Measurements from ENCODE around the gene THEM5. TPM values are rescaled to one million over a fixed set of nuclear protein-coding genes. Genes with fewer than 3 reads are reported as not detected.
"Not testable (repeated sequence)": the region's sequence is repeated elsewhere in the genome, so short reads cannot be mapped to it uniquely, and the experiment has no call there.

THEM5 gene
- polyA plus RNA-seq, 4 donors, result 0.32 TPM; not detected in 3

DNA sequence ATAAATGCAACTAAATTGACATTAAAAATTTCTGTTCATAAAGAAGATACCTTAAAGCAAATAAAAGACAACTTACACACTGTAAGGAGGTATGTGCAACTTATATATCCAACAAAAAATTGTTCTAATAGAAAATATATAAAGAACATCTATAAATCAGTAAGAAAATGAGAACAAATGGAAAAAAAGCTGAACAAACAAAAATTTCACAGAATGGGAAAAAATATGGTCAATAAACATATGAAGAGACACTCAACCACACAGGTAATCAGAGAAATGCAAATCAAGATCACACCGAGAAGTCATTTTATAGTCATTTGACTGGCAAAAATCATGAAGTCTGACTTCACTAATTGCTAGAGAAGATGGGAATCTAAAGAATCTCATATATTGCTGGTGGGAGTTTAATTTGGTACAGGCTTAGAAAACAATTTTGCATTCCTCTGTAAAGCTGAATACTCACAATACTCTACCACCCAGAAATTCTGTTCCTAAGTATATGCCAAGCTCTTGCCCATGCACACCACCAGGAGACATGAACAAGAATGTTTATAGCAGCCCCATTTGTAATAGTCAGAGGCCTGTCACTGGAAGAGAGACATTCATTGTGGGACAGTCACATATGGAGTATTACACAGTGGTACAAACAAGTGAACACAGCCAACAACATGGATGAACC is 22.0 kb upstream of the THEM5 start:
- H3K4me1 ChIP-seq (ENCODE audit: control insufficient read depth in 3 of 3, insufficient read depth in 2 of 3, low read depth in 1 of 3, low read length in 2 of 3), result no peaks in the 10 kb centered on the region
- 89 to 97% (median 92%) methylated on average over 1 of the region's 1 CpG for WGBS, 3 donors
- no peaks in the 10 kb centered on the region for H3K9me3 ChIP-seq (ENCODE audit: control insufficient read depth in 2 of 2, insufficient read depth in 1 of 2, low read depth in 1 of 2, low read length in 1 of 2)
- FAIRE-seq (no peak), DNase-seq (no peak)
- H3K27me3 ChIP-seq (ENCODE audit: control insufficient read depth in 3 of 3, insufficient read depth in 3 of 3, low read length in 3 of 3), result no peaks in the 10 kb centered on the region
- H3K27ac ChIP-seq (ENCODE audit: low read depth in 1 of 3, low read length in 2 of 3), result no peak overlapping the region
- H3K4me3 ChIP-seq (ENCODE audit: low read depth in 1 of 3, low read length in 3 of 3), result no peak overlapping the region
- H3K36me3 ChIP-seq (ENCODE audit: control insufficient read depth in 3 of 3, insufficient read depth in 2 of 3, low read depth in 1 of 3, low read length in 3 of 3), result peaks cover 0 to 22% (median 0%) of the 10 kb centered on the region in 3 donors

DNA sequence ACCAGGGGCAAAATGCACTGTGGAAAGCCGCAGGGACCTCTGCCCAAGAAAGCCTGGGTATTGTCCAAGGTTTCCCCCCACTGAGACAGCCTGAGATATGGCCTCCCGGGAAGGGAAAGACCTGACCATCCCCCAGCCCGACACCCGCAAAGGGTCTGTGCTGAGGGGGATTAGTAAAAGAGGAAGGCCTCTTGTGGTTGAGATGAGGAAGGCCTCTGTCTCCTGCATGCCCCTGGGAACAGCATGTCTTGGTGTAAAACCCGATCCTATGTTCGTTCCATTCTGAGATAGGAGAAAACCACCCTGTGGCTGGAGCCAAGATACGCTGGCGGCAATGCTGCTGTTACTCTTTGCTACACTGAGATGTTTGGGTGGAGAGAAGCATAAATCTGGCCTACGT is 19.3 kb upstream of the THEM5 start:
- H3K27ac ChIP-seq (ENCODE audit: low read depth in 1 of 3, low read length in 2 of 3); H3K4me3 ChIP-seq (ENCODE audit: low read depth in 1 of 3, low read length in 3 of 3); H3K27me3 ChIP-seq (ENCODE audit: control insufficient read depth in 3 of 3, insufficient read depth in 3 of 3, low read length in 3 of 3); H3K9me3 ChIP-seq (ENCODE audit: control insufficient read depth in 2 of 2, insufficient read depth in 1 of 2, low read depth in 1 of 2, low read length in 1 of 2); FAIRE-seq; H3K4me1 ChIP-seq (ENCODE audit: control insufficient read depth in 3 of 3, insufficient read depth in 2 of 3, low read depth in 1 of 3, low read length in 2 of 3); DNase-seq: not testable (repeated sequence)
- H3K36me3 ChIP-seq (ENCODE audit: control insufficient read depth in 3 of 3, insufficient read depth in 2 of 3, low read depth in 1 of 3, low read length in 3 of 3), result peaks cover 0 to 20% (median 0%) of the 10 kb centered on the region in 3 donors
- WGBS, 3 donors, result 66 to 91% (median 85%) methylated on average over 9 of the region's 9 CpGs

DNA sequence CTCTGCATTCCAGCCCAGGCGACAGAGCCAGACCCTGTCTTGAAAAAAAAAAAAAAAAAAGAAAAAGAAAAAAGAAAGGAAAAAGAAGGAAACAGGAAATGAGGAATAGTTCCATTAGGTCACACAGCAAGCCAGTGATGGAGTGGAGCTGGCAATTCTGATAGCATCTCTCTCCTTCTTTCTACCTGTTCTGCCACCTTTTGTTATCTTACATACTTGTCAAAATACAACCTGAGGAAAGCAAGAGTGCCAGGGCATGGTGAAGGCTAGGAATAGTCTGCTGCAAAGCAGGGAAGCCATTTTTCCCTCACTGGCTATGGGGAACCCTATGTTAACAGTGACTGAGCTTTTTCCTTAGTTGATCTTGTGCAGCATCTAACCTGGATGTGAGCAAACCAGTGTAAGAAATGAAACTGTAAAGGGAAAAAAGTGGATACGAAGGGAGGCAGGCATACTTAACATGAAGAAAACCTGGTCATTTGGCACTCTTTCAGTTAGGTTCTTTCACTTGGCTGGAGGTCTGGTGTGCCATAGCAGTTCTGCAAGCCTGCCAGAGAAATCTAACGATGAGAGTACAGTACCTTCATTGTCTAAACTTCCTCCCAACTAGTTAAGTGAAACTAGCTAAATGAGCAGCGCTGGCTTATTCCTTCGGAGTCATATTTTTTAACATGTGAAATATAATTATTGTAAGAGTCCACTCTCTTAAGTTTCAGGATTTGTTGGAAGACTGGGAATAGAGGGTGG is 17.9 kb upstream of the THEM5 start:
- DNase-seq (no peak), FAIRE-seq (no peak)
- no peaks in the 10 kb centered on the region for H3K27me3 ChIP-seq (ENCODE audit: control insufficient read depth in 3 of 3, insufficient read depth in 3 of 3, low read length in 3 of 3)
- WGBS, 3 donors, result 48 to 59% (median 50%) methylated on average over 5 of the region's 5 CpGs
- H3K9me3 ChIP-seq (ENCODE audit: control insufficient read depth in 2 of 2, insufficient read depth in 1 of 2, low read depth in 1 of 2, low read length in 1 of 2), result no peaks in the 10 kb centered on the region
- no peak overlapping the region for H3K4me3 ChIP-seq (ENCODE audit: low read depth in 1 of 3, low read length in 3 of 3)
- no peaks in the 10 kb centered on the region for H3K4me1 ChIP-seq (ENCODE audit: control insufficient read depth in 3 of 3, insufficient read depth in 2 of 3, low read depth in 1 of 3, low read length in 2 of 3)
- peaks cover 0 to 16% (median 0%) of the 10 kb centered on the region in 3 donors for H3K36me3 ChIP-seq (ENCODE audit: control insufficient read depth in 3 of 3, insufficient read depth in 2 of 3, low read depth in 1 of 3, low read length in 3 of 3)
- H3K27ac ChIP-seq (ENCODE audit: low read depth in 1 of 3, low read length in 2 of 3), result no peak overlapping the region

DNA sequence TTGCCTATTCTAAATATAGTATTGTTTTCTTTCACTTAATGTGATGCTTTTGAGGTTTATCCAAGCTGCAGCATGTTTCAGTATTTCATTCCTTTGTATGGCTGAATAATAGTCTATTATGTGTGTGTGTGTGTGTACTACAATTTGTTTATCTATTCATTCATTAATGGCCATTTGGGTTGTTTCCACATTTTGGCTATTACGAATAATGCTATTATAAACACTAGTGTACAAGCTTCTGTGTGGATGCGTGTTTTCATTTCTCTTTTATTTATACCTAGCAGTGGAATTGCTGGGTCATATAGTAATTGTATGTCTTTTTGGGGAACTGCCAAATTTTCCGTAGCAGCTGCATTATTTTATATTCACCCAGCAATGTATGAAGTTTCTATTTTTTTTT is 15.0 kb upstream of the THEM5 start:
- Histone ChIP-seq H3K27me3 (ENCODE audit: control insufficient read depth in 3 of 3, insufficient read depth in 3 of 3, low read length in 3 of 3) (no peaks in the 10 kb centered on the region), H3K9me3 (ENCODE audit: control insufficient read depth in 2 of 2, insufficient read depth in 1 of 2, low read depth in 1 of 2, low read length in 1 of 2) (no peaks in the 10 kb centered on the region), H3K4me3 (ENCODE audit: low read depth in 1 of 3, low read length in 3 of 3) (no peak overlapping the region), H3K27ac (ENCODE audit: low read depth in 1 of 3, low read length in 2 of 3) (no peak overlapping the region), H3K4me1 (ENCODE audit: control insufficient read depth in 3 of 3, insufficient read depth in 2 of 3, low read depth in 1 of 3, low read length in 2 of 3) (no peaks in the 10 kb centered on the region), H3K36me3 (ENCODE audit: control insufficient read depth in 3 of 3, insufficient read depth in 2 of 3, low read depth in 1 of 3, low read length in 3 of 3) (peaks cover 0 to 6% (median 0%) of the 10 kb centered on the region in 3 donors)
- 27 to 31% (median 29%) methylated on average over 3 of the region's 3 CpGs for WGBS, 3 donors
- FAIRE-seq (no peak), DNase-seq (no peak)

DNA sequence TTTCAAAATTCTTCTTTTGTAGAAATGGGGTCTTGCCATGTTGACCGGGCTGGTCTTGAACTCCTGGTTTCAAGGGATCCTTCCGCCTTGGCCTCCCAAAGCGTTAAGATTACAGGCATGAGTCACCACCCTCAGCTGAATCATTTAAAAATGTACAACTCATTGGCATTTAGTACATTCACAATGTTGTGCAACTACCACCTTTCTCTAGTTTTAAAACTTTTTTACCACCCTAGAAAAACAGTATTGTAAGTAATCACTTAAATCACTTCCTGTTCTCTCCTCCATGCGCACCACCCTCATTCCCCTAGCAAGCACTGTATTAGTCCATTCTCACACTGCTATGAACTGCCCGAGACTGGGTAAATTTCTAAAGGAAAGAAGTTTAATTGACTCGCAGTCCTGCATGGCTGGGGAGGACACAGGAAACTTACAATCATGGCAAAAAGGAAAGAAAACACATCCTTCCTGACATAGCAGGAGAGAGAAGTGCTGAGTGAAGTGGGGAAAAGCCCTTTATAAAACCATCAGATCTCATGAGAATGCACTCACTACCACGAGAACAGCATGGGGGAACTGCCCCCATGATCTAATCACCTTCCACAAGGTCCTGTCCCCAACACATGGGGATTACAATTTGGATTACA is 14.4 kb upstream of the THEM5 start:
- H3K4me1 ChIP-seq (ENCODE audit: control insufficient read depth in 3 of 3, insufficient read depth in 2 of 3, low read depth in 1 of 3, low read length in 2 of 3), result no peaks in the 10 kb centered on the region
- H3K27me3 ChIP-seq (ENCODE audit: control insufficient read depth in 3 of 3, insufficient read depth in 3 of 3, low read length in 3 of 3), result no peaks in the 10 kb centered on the region
- no peak overlapping the region for H3K4me3 ChIP-seq (ENCODE audit: low read depth in 1 of 3, low read length in 3 of 3)
- H3K36me3 ChIP-seq (ENCODE audit: control insufficient read depth in 3 of 3, insufficient read depth in 2 of 3, low read depth in 1 of 3, low read length in 3 of 3), result peaks cover 0 to 6% (median 0%) of the 10 kb centered on the region in 3 donors
- H3K27ac ChIP-seq (ENCODE audit: low read depth in 1 of 3, low read length in 2 of 3), result no peak overlapping the region
- no peak for DNase-seq
- H3K9me3 ChIP-seq (ENCODE audit: control insufficient read depth in 2 of 2, insufficient read depth in 1 of 2, low read depth in 1 of 2, low read length in 1 of 2), result no peaks in the 10 kb centered on the region
- WGBS, 3 donors, result 73 to 84% (median 80%) methylated on average over 7 of the region's 7 CpGs
- FAIRE-seq, result no peak

DNA sequence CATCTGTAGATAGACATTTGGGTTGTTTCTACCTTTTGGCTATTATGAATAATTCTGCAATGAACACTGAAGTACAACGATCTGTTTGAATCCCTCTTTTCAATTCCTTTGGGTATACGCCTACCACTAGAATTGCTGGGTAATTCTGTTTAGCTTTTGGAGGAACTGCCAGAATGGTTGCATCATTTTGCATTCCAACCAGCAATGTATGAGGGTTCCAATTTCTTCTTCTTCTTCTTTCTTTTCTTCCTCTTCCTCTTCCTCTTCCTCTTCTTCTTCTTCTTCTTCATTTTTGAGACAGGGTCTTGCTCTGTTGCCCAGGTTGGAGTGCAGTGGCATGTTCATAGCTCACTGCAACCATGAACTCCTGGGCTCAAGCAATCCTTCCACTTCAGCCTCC is 13.8 kb upstream of the THEM5 start:
- no peak overlapping the region for H3K4me3 ChIP-seq (ENCODE audit: low read depth in 1 of 3, low read length in 3 of 3)
- H3K27me3 ChIP-seq (ENCODE audit: control insufficient read depth in 3 of 3, insufficient read depth in 3 of 3, low read length in 3 of 3), result no peaks in the 10 kb centered on the region
- H3K9me3 ChIP-seq (ENCODE audit: control insufficient read depth in 2 of 2, insufficient read depth in 1 of 2, low read depth in 1 of 2, low read length in 1 of 2), result no peaks in the 10 kb centered on the region
- FAIRE-seq (no peak), DNase-seq (no peak)
- 68 to 95% (median 90%) methylated on average over 2 of the region's 2 CpGs for WGBS, 3 donors
- no peaks in the 10 kb centered on the region for H3K4me1 ChIP-seq (ENCODE audit: control insufficient read depth in 3 of 3, insufficient read depth in 2 of 3, low read depth in 1 of 3, low read length in 2 of 3)
- peaks cover 0 to 2% (median 0%) of the 10 kb centered on the region in 3 donors for H3K36me3 ChIP-seq (ENCODE audit: control insufficient read depth in 3 of 3, insufficient read depth in 2 of 3, low read depth in 1 of 3, low read length in 3 of 3)
- no peak overlapping the region for H3K27ac ChIP-seq (ENCODE audit: low read depth in 1 of 3, low read length in 2 of 3)

DNA sequence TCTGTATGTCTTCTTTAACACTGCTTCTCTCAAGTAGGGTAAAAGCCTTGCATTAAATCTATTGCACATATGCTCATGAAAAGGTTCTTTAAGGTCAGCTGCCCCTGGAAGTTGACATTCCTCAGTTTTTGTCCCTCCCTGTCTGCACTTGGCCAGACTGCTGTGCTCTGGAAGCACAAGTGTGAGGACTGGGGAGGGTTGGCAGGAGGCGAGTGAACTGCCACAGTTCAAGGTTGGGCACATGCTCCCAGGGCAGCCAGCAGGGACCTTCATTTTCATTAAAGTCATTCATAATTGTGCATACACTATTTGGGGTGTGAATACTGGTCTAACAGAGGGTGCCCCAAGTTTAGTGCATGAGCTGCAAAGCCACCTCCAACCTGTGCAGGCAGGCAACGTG is 10.9 kb upstream of the THEM5 start:
- H3K4me1 ChIP-seq (ENCODE audit: control insufficient read depth in 3 of 3, insufficient read depth in 2 of 3, low read depth in 1 of 3, low read length in 2 of 3), result no peaks in the 10 kb centered on the region
- H3K27me3 ChIP-seq (ENCODE audit: control insufficient read depth in 3 of 3, insufficient read depth in 3 of 3, low read length in 3 of 3), result no peaks in the 10 kb centered on the region
- DNase-seq, result no peak
- no peaks in the 10 kb centered on the region for H3K36me3 ChIP-seq (ENCODE audit: control insufficient read depth in 3 of 3, insufficient read depth in 2 of 3, low read depth in 1 of 3, low read length in 3 of 3)
- WGBS, 3 donors, result 44 to 47% (median 45%) methylated on average over 2 of the region's 2 CpGs
- FAIRE-seq, result no peak
- H3K9me3 ChIP-seq (ENCODE audit: control insufficient read depth in 2 of 2, insufficient read depth in 1 of 2, low read depth in 1 of 2, low read length in 1 of 2), result no peaks in the 10 kb centered on the region
- no peak overlapping the region for H3K4me3 ChIP-seq (ENCODE audit: low read depth in 1 of 3, low read length in 3 of 3)
- no peak overlapping the region for H3K27ac ChIP-seq (ENCODE audit: low read depth in 1 of 3, low read length in 2 of 3)

DNA sequence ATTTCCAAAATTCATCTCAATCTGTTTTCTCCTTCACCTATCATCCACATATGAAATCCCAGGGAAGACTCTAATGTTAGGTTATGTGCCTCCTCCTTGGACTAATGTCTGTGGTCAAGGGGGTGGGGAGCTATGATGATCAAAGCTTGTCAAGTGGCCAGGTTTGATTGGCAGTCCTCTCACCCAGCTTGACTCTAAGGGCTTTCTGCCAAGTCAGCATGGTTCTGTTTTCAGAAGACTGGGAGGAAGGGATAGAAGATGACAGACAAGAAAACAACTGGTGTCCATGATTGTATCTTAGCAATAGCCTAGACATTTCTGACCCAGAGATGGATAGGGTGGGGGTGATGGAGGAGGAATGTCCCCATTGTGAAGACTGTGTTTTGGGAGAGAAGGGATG is 9.1 kb upstream of the THEM5 start:
- DNase-seq (no peak), FAIRE-seq (no peak)
- Histone ChIP-seq H3K36me3 (ENCODE audit: control insufficient read depth in 3 of 3, insufficient read depth in 2 of 3, low read depth in 1 of 3, low read length in 3 of 3) (no peaks in the 10 kb centered on the region), H3K27me3 (ENCODE audit: control insufficient read depth in 3 of 3, insufficient read depth in 3 of 3, low read length in 3 of 3) (no peaks in the 10 kb centered on the region), H3K4me1 (ENCODE audit: control insufficient read depth in 3 of 3, insufficient read depth in 2 of 3, low read depth in 1 of 3, low read length in 2 of 3) (no peaks in the 10 kb centered on the region), H3K4me3 (ENCODE audit: low read depth in 1 of 3, low read length in 3 of 3) (no peak overlapping the region), H3K9me3 (ENCODE audit: control insufficient read depth in 2 of 2, insufficient read depth in 1 of 2, low read depth in 1 of 2, low read length in 1 of 2) (no peaks in the 10 kb centered on the region), H3K27ac (ENCODE audit: low read depth in 1 of 3, low read length in 2 of 3) (no peak overlapping the region)

Data from small intestine (tissue), 7 donors.